Activated T-cell treated with anti-CD3 and anti-CD28 coated beads, Interleukin-2, amount 50 U/mL, for 72 hours (primary cell): ENCODE data around the gene OTOG. TPM values are rescaled to one million over a fixed set of nuclear protein-coding genes. Genes with fewer than 3 reads are reported as not detected.

Source experiments
- ATAC-seq, 2 donors: fragments of 150-1000 bp; cut with Tn5 transposase; replicated peaks in 1 of 2; 2 replicates each; pipeline ENCODE4 v1.10.0; 2021; ENCODE audit warnings: moderate library complexity in 2 of 2, mild to moderate bottlenecking in 1 of 2
- DNase-seq, 2 donors: peaks; one replicate each; pipeline ENCODE4 v3.0.0; 2021 to 2022; ENCODE audit warnings: mixed read lengths in 1 of 2
- H3K27ac Mint-ChIP-seq: one replicate; pipeline ENCODE4 v1.8.0; 2022; ENCODE audit warnings: mild to moderate bottlenecking, moderate library complexity, mixed read lengths
- H3K27me3 Mint-ChIP-seq: one replicate; pipeline ENCODE4 v1.8.0; 2022; ENCODE audit warnings: low read depth, mixed read lengths
- H3K36me3 Mint-ChIP-seq, 2 donors: one replicate each; pipeline ENCODE4 v1.8.0; 2022; ENCODE audit warnings: mixed read lengths in 2 of 2, mild to moderate bottlenecking in 1 of 2; ENCODE audit not compliant: insufficient read depth in 2 of 2
- H3K4me1 Mint-ChIP-seq: one replicate; pipeline ENCODE4 v1.8.0; 2022; ENCODE audit warnings: low read depth, mixed read lengths
- H3K4me3 Mint-ChIP-seq, 2 donors: one replicate each; pipeline ENCODE4 v1.8.0; 2022; ENCODE audit warnings: mild to moderate bottlenecking in 2 of 2, mixed read lengths in 2 of 2, moderate library complexity in 2 of 2
- H3K9me3 Mint-ChIP-seq, 2 donors: one replicate each; pipeline ENCODE4 v1.8.0; 2022; ENCODE audit warnings: mixed read lengths in 2 of 2
- total RNA-seq, 2 donors: library from RNA; stranded (reverse); gene quantifications; one replicate each; pipeline ENCODE4 v1.2.3, GENCODE V29; 2022

The OTOG gene
- total RNA-seq, 2 donors from 2014 or later: not detected

DNA sequence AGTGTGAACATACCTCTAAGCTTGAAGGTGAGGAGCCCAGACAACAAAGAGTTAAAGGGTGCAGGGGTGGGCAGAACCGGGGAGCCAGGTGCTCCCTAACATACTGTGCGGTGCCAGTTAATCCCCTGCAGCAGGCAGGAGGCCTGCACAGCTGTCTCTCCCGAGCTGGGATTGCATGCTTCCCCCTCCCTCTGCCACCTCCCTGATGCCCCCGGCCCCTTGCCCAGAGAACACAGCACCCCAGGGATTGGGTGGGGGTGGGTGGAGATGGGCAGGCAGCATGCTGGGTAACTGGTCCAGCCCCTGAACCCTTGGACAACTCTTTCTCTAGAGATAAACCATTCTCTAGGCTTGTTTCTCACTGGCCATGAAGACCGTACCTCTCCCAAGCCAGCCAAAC lies 104.6 kb downstream of the OTOG start:
- Mint-ChIP-seq H3K4me3 (no peak overlapping the region), H3K9me3 (peaks cover 2 to 7% of the 10 kb centered on the region in 2 donors), H3K27ac (no peak overlapping the region), H3K36me3 (no peaks in the 10 kb centered on the region), H3K4me1 (no peaks in the 10 kb centered on the region), H3K27me3 (peaks cover 37% of the 10 kb centered on the region)
- no peak for ATAC-seq
- no peak for DNase-seq

GRCh38 chr11:17652556-17652955 lies 105.5 kb downstream of the OTOG start:
- Mint-ChIP-seq H3K36me3 (no peaks in the 10 kb centered on the region), H3K4me1 (no peaks in the 10 kb centered on the region), H3K9me3 (peaks cover 2 to 5% of the 10 kb centered on the region in 2 donors), H3K27ac (no peak overlapping the region), H3K27me3 (peaks cover 31% of the 10 kb centered on the region), H3K4me3 (no peak overlapping the region)
- no peak for ATAC-seq
- no peak for DNase-seq

DNA sequence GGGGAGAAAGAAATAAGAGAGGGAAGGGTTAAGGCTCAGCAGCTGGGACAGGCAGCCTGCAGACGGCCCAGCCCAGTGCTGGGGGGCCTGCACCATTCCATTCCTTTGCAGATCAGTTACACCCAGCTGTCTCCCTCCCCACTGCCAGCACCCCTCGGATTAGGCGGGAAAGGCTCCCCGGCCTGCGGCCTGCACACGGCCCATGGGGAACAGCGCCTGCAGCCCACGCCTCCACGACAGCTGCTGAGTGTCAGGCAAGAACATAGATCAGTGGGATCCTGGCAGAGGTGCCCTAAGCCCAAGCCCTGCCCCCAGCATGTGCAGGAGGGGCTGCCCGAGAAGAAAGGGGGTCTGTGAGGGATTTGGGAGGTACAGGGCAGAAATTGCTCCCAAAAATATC lies 106.6 kb downstream of the OTOG start:
- H3K27ac Mint-ChIP-seq: no peak overlapping the region
- ATAC-seq (no peak), DNase-seq (no peak)
- H3K4me1 Mint-ChIP-seq: no peaks in the 10 kb centered on the region
- no peak overlapping the region for H3K4me3 Mint-ChIP-seq
- no peaks in the 10 kb centered on the region for H3K36me3 Mint-ChIP-seq
- H3K27me3 Mint-ChIP-seq: peaks cover 24% of the 10 kb centered on the region
- peaks cover 0 to 3% of the 10 kb centered on the region in 2 donors for H3K9me3 Mint-ChIP-seq

DNA sequence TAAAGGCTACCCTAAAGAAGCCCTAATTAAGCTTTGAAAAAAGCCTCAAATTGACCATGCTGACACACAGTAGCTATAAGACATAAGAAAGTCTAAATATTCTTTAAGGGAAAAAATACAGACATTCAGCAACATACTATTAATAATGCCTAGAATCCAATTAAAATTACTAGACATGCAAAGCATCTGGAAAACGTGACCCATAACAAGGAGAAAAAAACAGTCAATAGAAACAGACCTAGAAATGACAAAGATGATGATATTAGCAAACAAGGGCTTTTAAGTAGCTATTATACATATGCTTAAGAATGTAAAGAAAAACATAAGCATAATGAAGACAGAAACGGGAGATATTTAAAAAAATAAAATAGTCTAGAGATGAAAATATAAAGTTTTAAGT lies 108.6 kb downstream of the OTOG start:
- Mint-ChIP-seq H3K27me3 (peaks cover 6% of the 10 kb centered on the region), H3K27ac (no peak overlapping the region), H3K4me3 (no peak overlapping the region), H3K36me3 (no peaks in the 10 kb centered on the region), H3K9me3 (peaks cover 0 to 3% of the 10 kb centered on the region in 2 donors), H3K4me1 (no peaks in the 10 kb centered on the region)
- no peak for ATAC-seq
- no peak for DNase-seq

DNA sequence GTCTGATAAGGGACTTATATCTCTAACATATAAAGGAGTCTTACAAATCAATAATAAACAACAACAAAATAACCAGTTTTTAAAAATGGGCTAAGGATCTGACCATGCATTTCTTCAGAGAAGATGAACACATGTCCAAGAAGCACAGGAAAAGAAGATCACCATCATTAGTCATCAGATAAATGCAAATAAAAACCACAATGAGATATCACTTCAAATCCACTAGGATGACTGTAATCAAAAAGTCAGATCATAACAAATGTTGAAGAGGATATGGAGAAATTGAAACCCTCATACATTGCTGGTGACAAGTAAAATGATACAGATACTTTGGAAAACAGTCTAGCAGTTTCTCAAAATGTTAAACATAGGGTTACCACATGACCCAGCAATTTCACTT lies 111.2 kb downstream of the OTOG start:
- H3K36me3 Mint-ChIP-seq: no peaks in the 10 kb centered on the region
- H3K27ac Mint-ChIP-seq: no peak overlapping the region
- H3K9me3 Mint-ChIP-seq: peaks cover 0 to 3% of the 10 kb centered on the region in 2 donors
- no peak for DNase-seq
- no peak overlapping the region for H3K4me3 Mint-ChIP-seq
- peaks cover 5% of the 10 kb centered on the region for H3K27me3 Mint-ChIP-seq
- ATAC-seq: no peak
- H3K4me1 Mint-ChIP-seq: no peaks in the 10 kb centered on the region

DNA sequence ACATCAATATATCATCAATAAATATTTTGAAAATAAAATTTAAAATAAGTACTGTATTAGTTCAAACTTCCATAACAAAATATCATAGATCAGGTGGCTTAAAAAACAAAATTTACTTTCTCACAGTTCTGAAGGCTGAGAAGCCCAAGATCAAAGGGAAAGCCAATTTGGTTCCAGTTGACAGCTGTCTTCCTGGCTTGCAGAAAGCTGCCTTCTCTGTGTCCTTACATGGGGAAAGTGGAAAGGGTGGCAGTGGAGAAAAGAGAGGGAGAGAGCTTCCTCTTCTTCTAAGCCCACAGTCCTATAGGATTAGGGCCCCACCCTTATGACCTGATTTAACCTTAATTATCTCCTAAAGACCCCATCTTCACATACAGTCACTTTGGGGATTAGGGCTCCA lies 121.1 kb downstream of the OTOG start:
- DNase-seq: no peak
- Mint-ChIP-seq H3K27me3 (peaks cover 44% of the 10 kb centered on the region), H3K9me3 (peaks cover 0 to 3% of the 10 kb centered on the region in 2 donors), H3K36me3 (no peaks in the 10 kb centered on the region), H3K27ac (no peak overlapping the region), H3K4me3 (no peak overlapping the region), H3K4me1 (no peaks in the 10 kb centered on the region)
- no peak for ATAC-seq

DNA sequence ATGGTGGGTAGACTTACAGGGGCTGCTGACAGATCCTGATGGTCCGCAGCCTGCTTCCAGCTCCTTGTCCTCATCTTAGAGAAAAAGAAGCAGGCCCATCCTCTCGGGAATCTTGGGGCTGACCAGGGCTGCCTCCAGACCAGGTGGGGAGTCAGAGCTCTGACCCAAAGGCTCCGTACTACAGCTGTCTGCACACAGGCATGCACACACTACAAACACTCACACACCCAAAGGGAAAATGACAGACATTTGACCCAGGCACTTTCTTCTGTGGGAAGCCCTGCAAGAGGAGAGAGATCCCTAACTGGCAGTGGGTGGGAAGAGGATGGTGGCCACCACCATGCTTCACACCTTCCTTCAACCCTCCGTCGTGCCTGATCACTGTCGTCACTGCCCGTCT lies 125.4 kb downstream of the OTOG start:
- Mint-ChIP-seq H3K9me3 (peaks cover 4 to 6% of the 10 kb centered on the region in 2 donors), H3K4me3 (no peak overlapping the region), H3K4me1 (no peaks in the 10 kb centered on the region), H3K27me3 (peaks cover 49% of the 10 kb centered on the region), H3K27ac (no peak overlapping the region), H3K36me3 (peaks cover 0 to 5% of the 10 kb centered on the region in 2 donors)
- DNase-seq (no peak), ATAC-seq (no peak)

DNA sequence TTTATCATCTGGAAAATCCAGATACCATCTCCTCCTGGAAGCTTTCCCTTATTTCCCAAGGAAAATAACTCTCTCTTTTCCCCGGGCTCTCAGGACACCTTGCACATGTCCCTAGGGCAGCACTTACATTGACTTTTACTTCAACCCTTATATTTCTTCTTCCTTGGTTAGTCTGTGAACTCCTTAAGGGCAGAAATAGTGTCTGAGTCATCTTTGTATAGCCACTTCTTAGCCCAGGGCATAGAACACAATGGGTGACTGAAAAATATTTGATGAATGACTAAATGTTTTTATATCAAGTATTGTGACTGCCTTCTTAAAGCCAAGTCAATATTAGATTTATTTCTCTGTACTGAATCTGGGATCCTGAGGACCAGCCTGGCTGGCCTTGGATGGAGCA lies 126.9 kb downstream of the OTOG start:
- Mint-ChIP-seq H3K9me3 (peaks cover 4 to 6% of the 10 kb centered on the region in 2 donors), H3K4me3 (no peak overlapping the region), H3K27ac (no peak overlapping the region), H3K27me3 (peaks cover 49% of the 10 kb centered on the region), H3K4me1 (no peaks in the 10 kb centered on the region), H3K36me3 (peaks cover 0 to 5% of the 10 kb centered on the region in 2 donors)
- ATAC-seq (no peak), DNase-seq (no peak)

DNA sequence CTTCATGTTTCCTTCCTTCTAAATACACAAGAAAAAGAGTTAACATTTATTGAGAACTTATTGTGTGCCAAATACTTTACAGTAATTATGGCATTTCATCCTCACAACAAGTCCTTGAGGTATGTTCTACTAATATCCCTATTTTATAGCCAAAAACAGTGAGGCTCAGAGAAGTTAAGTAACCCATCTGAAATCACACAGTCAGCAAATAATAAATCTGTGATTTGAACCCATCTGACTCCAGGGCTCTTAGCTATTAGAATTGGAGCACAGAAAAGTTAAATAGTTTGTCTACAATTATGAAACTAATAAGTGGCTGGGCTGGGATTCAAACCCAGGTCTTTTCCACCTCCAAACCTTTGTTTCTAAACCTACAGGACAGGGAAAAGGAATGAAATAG lies 135.8 kb downstream of the OTOG start:
- no peaks in the 10 kb centered on the region for H3K36me3 Mint-ChIP-seq

DNA sequence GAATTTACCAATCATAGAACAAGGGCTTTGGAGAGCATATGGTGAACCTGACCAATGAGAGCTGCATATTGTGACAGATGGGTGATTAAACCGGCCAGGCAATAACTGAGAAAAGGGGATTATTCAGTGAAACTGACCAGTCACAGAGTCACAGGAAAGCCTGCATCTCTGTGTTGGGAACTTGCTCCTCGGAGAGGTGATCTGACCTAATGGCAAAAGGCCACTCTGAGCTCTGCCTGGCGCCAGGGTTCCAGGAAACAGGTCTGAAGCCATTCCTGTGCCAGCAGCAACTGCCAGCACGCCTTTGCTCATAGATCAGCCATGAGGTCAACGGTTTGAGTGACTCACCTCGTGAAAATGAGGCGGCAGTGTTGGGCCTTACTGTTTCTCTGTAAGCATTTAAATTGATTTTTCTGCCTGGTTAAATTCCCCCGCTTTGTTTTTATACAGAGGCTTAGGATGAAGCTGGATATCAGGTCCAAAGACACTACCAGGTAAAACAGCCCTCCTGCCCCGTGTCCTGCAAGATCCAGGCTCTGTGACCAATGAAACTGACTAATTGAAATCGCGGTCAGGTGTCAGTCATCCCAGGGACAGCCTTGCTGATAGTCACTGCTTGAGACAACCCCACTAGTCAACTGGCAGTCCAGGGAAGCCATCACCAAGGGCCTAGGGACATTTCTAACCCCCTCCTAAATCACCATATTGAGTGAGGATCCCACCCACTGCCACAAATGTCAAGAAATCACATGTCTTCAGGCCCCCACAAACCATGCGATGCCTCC lies 136.5 kb downstream of the OTOG start:
- ATAC-seq (no peak), DNase-seq (no peak)
- Mint-ChIP-seq H3K4me3 (no peak overlapping the region), H3K4me1 (no peaks in the 10 kb centered on the region), H3K9me3 (no peaks in the 10 kb centered on the region), H3K36me3 (no peaks in the 10 kb centered on the region), H3K27me3 (peaks cover 18% of the 10 kb centered on the region), H3K27ac (no peak overlapping the region)

More for the DNA sequence above, 135.8 kb downstream of the OTOG start:
- Mint-ChIP-seq H3K4me3 (no peak overlapping the region), H3K27ac (no peak overlapping the region), H3K4me1 (no peaks in the 10 kb centered on the region), H3K9me3 (no peaks in the 10 kb centered on the region), H3K27me3 (peaks cover 18% of the 10 kb centered on the region)
- ATAC-seq: no peak
- DNase-seq: no peak

GRCh38 chr11:17684550-17684949 lies 137.5 kb downstream of the OTOG start:
- H3K9me3 Mint-ChIP-seq: no peaks in the 10 kb centered on the region
- no peaks in the 10 kb centered on the region for H3K36me3 Mint-ChIP-seq
- ATAC-seq (no peak), DNase-seq (no peak)
- no peak overlapping the region for H3K4me3 Mint-ChIP-seq
- no peaks in the 10 kb centered on the region for H3K4me1 Mint-ChIP-seq
- peaks cover 18% of the 10 kb centered on the region for H3K27me3 Mint-ChIP-seq
- no peak overlapping the region for H3K27ac Mint-ChIP-seq

- DNase-seq (no peak), ATAC-seq (no peak)
- Mint-ChIP-seq H3K4me1 (no peaks in the 10 kb centered on the region), H3K36me3 (no peaks in the 10 kb centered on the region), H3K4me3 (no peak overlapping the region), H3K9me3 (no peaks in the 10 kb centered on the region), H3K27ac (no peak overlapping the region), H3K27me3 (peaks cover 12% of the 10 kb centered on the region)
Measured at GRCh38 chr11:17686231-17686980, 139.3 kb downstream of the OTOG start.

GRCh38 chr11:17687946-17688670 lies 141.0 kb downstream of the OTOG start:
- Mint-ChIP-seq H3K4me1 (no peaks in the 10 kb centered on the region), H3K4me3 (no peak overlapping the region), H3K27me3 (peaks cover 7% of the 10 kb centered on the region), H3K36me3 (no peaks in the 10 kb centered on the region), H3K27ac (no peak overlapping the region), H3K9me3 (no peaks in the 10 kb centered on the region)
- DNase-seq (no peak), ATAC-seq (no peak)
